ENCODE results near the gene CUTA.

The CUTA gene

DNA sequence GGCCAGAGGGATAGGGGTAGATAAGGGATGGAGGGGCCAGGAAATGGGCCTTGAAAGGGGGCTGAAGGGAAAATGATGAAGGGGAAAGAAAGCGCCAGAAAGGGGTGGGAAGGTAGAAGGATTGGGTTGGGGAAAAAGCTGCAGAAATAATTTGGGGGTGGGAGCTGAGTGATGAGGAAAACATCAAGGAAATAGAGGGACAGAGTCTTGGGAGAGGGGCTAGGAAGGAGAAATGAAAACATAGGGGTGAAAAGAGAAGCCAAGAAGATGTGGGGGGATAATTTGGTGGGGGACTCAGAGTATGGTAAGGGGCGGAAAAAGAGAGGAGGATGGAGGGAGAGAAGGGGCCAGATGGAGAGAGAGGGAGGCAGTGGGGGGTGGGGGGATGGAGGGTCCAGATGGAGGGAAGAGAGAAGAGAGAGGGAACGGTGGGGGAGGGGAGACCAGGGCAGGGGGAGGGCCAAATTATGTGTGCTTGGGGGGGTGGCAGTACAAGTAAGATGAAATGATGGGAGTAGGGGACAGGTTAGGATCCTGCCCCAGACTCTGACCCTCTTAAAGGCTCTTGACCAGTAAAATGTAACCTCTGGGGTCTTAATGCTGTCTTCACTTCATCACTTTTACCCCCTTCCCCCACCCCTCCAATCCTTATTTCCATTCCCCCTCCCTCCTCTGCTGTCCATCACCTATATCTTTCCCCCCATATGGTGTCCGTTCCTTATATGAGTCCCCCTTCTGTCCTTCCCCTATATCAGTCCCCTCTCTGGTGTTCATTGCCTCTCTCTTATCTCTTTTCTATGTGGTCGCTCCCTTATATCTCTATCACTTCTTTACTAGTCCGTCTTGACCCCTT lies 2.8 kb upstream of the CUTA start:
- DNase-seq (ENCODE audit: low spot score) = no peak

DNA sequence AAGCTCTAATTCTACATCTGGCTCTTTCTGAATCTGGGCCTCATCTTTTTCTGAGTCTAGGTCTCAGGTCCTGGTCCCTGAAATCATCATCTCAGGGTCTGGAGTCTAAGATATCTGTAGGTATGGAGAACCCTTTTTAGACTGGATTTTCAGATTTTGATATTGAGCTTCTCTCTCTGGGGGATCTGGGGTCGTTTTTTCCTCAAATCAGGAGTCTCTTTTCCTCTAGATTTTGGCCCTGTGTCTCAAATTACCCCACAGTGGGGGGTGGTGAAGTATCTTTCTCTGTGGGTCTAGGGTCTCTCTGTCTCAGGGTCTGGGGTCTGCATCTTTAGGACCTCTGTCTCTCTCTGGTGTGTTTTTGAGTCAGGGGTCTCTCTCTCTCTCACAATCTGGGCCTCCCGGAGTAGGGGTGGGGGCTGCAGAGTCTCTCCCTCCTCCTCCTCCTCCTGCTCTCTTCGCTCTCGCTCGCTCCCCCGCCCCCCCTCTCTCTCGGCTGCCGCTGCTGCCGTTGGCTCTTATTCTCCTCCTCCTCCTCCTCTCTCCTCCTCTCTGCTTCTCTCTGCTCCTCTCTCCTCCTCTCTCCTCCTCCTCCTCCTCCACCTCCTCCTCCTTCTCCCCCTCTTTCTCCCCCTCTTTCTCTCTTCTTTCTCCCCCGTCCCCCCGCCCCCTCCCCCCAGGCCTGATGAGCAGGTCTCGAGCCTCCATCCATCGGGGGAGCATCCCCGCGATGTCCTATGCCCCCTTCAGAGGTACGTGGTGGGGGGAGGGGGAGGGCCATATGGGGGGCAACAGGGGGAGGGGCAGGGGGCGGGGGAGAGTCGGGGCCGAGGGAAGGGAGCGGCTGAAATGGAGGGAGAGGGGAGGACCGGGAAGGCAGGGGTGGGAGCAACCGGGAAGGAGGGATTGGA lies 1.9 kb upstream of the CUTA start, which contains the start of gene SYNGAP1:
TSS of gene SYNGAP1 (plus strand) at position 486 of the 911 bp plus-strand sequence. CDS start at position 686, 200 bp downstream.
- DNase-seq (ENCODE audit: low spot score) = no peak

- DNase-seq (ENCODE audit: low spot score) = no peak
These were observed 884 bp upstream of the CUTA start for GRCh38 chr6:33418690-33419291.

- peak; percentile 44 for DNase-seq (ENCODE audit: low spot score)
These were observed 592 bp downstream of the CUTA start for GRCh38 chr6:33417128-33417902.

DNA sequence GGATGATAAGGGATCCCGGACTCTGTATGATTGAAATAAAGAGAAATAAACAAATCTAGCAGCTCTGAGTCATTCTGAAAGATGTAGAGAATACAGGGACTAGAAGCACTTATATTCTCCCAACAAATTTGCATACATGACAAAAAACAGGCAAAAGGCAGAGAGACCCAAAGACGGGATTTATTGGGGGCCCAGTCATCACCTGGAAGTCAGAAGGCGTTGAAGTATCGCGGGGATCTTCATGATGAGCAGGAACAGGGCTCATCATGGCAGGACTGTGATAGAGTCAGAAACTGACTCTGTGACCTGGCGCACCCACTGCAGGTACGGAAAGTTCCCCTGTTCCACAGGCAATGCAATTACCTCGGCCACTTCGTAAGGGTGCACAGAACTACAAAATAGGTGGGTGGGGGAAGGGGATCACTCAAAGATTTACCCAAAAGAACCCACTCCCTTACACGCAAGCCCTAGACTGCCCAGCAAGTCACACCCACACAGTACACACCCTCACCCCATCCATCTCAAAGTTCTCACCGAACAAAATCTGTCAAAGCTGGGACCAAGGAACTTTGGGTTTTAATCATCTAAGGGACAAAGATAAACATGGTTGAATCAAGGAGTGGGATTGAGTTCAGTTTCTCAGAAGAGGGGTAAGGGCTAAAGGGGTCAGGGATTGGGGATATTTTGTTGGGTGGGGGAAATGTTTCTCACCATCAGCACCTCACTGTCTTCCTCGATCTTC lies 1.4 kb downstream of the CUTA start:
- DNase-seq (ENCODE audit: low spot score) = no peak

GRCh38 chr6:33415831-33416230 lies 2.1 kb downstream of the CUTA start:
- no peak for DNase-seq (ENCODE audit: low spot score)

DNA sequence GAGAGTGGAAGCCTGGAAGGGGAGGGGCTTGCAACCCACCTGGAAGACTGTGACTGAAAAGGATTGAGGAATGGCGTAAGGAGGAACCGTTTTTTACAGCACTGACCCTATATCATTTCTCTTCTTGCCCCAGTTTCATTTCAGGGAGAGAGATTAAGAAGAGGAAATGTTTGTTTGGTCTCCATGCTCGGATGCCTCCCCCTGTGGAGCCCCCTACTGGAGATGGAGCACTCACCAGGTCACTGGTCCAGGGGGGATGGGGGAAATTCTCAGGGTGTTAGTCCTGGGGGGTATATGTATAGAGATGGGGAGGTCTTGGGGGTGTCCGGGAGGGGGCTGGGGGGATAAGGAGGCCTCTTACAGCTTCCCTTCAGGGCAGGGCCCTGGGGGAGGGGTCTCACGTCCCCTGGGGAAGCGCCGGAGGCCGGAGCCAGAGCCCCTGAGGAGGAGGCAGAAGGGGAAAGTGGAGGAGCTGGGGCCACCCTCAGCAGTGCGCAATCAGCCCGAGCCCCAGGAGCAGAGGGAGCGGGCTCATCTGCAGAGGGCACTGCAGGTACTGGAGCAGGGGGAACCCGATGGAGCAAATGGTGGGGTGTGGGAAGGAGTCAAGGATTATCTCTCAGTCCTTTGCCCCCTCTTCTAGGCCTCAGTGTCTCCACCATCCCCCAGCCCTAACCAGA lies 3.2 kb downstream of the CUTA start:
- DNase-seq (ENCODE audit: low spot score) = no peak

DNA sequence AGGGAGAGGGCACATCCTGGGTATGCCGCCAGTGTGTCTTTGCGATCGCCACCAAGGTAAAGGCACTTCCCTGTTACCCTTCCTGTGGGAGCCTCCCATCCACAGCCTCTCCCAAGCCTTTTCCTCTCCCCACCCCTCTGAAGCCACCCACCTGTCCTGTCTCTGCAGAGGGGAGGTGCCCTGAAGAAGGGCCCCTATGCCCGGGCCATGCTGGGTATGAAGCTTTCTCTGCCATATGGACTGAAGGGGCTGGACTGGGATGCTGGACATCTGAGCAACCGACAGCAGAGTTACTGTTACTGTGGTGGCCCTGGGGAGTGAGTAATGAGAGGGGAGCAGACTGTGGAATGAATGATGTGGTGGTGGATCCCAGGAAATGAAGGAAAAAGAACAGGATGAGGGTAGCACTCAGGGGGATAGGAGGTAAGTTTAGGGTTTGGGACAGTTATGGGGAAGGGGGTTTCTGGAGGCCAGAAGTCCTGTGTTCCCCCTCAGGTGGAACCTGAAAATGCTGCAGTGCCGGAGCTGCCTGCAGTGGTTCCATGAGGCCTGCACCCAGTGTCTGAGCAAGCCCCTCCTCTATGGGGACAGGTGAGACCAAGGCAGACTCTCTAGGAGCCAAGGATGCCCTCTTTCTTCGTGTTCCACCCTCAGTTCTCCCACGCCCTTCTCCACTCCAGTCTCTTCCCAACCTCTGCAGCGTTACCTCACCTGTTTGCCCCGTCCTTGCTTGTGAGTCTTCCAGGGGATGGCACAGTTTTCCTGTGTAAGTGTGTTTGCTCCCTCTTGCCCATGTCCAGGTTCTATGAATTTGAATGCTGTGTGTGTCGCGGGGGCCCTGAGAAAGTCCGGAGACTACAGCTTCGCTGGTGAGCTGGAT lies 4.4 kb downstream of the CUTA start:
- no peak for DNase-seq (ENCODE audit: low spot score)

- no peak for DNase-seq (ENCODE audit: low spot score)
These were observed 5.5 kb downstream of the CUTA start for GRCh38 chr6:33412140-33413009.

GRCh38 chr6:33411632-33412005 lies 6.3 kb downstream of the CUTA start:
- DNase-seq (ENCODE audit: low spot score) = no peak

DNA sequence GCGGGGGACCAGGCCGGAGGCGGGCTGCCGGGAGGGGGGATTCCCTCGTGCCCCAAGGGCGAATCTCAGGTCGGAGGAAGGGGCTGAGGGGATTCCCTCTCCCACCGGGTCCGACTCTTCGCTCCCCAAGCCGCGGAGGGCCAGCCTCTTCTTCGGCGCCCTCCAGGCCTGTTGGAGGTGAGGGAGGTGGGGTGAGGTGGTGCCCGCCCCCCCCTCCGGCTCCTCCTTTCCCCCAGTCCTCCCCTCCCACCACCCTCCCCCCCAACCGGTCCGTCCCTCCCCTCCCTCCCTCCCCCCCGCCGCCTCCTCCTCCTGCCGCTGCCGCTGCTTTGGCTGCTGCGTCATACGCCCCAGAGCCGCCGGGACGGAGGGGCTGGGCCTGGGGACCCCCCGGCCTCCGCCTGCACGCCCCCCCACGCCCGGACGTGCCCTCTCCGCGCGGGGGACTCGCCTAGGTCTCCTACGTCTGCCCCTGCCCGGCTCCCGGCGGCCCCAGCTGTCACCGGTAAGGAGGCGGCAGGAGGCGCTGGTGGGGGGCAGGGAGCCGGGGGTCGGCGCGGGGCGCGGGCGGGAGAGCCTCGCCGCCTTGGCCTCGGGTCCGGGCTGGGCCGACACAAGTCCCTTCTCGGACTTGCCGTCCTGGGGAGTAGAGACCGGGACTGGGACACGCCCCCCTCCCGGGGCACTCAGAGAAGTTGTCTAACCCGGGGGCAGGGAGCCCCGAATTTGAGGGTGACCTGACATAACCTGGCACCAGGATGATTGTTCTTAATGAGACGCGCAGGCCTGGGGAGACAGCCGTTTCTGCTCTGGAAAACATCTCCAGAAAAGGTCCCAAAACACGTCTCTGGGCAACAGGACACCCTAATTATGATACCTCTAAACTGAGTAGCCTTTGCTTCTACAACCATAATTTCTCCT lies 6.9 kb downstream of the CUTA start, which contains the start of gene PHF1:
TSS of gene PHF1 (plus strand) at position 304 of the 921 bp plus-strand sequence. CDS start 1,250 bp downstream, outside the sequence.
- peak; percentile 69 for DNase-seq (ENCODE audit: low spot score)

DNA sequence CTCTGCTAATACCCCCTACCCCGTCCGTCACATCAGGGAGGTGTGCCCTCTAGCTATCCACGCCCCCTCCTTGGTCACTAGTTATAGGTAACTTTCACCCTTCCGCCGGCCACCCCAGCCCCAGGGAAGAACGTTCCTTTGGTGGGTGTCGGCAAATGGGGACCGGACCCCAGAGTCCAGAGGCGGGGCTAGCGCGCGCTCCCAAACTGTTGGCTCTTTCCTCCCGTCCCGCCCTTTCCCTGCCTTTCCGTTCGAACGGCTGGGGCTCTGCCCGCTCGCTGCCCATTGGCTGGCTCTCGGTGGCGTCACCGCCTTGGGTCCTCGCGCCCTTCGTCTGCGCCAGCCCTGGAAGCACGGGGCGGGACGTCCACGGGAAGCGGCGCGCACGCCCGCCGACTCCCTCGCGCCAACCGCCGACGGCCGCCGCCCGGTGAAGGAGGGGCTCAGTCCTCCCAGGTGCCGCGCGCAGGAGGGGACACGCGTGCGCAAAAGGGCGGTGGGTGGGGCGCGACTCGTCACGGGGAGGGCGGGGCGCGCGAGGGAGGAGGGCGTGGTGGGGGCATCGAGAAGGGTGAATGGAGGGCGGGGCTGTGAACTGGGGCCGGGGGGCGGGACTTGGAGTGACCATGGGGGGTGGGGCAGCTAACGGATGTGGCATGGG lies 7.7 kb downstream of the CUTA start:
- peak; percentile 90 for DNase-seq (ENCODE audit: low spot score)

DNA sequence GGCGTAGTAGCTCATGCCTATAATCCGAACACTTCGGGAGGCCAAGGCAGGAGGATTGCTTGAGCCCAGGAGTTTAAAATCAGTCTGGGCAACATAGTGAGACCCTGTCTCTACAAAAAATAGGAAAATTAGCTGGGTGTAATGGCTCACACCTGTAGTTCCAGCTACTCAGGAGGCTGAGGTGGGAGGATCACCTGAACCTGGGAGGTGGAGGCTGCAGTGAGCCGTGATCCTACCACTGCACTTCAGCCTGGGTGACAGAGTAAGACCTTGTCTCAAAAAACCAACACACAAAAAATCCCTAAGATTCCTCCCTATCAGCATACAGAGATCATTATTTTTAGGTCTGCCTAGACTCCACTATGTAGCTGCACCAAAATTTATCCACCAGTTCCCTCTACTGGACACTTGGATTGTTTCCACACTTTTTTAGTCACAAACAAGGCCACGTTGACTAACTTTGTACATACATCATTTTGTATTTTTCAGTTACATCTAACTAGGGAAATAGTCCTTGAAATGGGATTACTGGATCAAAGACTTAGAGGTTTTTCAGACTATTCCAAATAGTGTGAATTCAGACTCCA lies 10.7 kb downstream of the CUTA start:
- no peak for DNase-seq (ENCODE audit: low spot score)

- no peak for DNase-seq (ENCODE audit: low spot score)
These were observed 11.8 kb downstream of the CUTA start for GRCh38 chr6:33406126-33406525.

GRCh38 chr6:33405386-33405940 lies 12.4 kb downstream of the CUTA start:
- DNase-seq (ENCODE audit: low spot score) = no peak

- DNase-seq (ENCODE audit: low spot score) = no peak
These were observed 13.0 kb downstream of the CUTA start for GRCh38 chr6:33404884-33405283.

Data from SW480 (cell line).